Left renal pelvis (tissue), 4 donors: ENCODE data around the gene ZNF581. TPM values are rescaled to one million over a fixed set of nuclear protein-coding genes. Genes with fewer than 3 reads are reported as not detected.

Experiments used
- DNase-seq, 4 donors: peaks; one replicate each; pipeline ENCODE4 v3.0.0-alpha.2; 2013; ENCODE audit warnings: low read depth in 4 of 4, low spot score in 3 of 4
- polyA plus RNA-seq, 4 donors: library from polyadenylated mRNA; unstranded; fragments of 120-200 nt; gene quantifications; one replicate each; pipeline ENCODE4 v1.2.1, GENCODE V29; 2013; ENCODE audit not compliant: insufficient read length in 4 of 4

ZNF581 gene, protein sequence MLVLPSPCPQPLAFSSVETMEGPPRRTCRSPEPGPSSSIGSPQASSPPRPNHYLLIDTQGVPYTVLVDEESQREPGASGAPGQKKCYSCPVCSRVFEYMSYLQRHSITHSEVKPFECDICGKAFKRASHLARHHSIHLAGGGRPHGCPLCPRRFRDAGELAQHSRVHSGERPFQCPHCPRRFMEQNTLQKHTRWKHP
- polyA plus RNA-seq = 10 to 100 TPM; 19.1 to 32.4 (median 23.7) TPM

- DNase-seq = no peak
These were observed at the start of gene ZNF581 for GRCh38 chr19:55643003-55643886. TSS of gene ZNF581 (plus strand) at chr19:55643649. CDS start at chr19:55644572, 923 bp downstream.

DNA sequence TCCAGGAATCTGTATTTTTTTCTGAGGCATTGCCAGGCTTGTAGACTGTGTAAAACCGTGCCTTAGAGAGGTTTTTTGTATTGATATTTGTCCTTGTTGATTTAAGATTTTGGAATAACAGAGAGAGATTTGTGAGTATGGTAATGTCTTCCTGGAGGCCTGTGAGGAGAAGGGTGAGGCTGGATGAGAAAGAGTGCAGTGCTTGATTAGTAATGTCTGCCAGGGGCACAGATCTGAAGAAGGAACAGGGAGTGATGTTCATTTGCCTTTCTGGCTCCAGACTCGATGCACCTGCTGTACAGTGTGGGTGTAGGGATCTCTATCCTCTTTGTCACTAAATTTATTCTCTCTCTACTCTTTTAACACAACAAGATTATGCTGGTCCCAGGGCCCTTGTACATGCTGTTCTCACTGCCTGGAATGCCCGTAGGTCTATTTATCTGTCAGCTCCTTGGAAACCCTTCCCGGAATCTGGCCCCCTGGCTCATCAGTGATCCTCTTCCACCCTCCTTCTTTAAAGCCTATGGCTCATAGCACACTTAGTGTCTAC lies 48.4 kb upstream of the ZNF581 start:
- DNase-seq = no peak

GRCh38 chr19:55596304-55596703 lies 47.1 kb upstream of the ZNF581 start:
- no peak for DNase-seq

DNA sequence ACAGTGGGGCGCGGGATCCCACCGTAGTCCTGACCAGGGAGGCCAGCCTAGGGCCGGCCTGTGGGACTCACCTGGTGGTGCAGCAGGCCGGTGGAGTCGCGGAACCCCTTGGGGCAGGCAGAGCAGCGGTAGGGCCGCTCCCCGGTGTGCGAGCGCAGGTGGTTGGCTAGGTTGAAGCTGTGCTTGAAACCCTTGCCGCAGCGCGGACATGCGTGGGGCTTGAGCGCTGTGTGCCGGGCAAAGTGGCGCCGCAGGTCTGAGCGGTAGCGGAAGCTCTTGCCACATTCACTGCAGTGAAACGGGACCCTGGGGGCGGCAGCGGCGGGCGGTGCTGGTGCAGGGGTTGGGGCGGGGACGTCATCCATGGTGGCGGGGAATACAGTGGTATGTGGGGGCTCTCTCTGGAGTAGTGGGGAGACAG lies 45.9 kb upstream of the ZNF581 start:
- DNase-seq = no peak

- DNase-seq = no peak
These were observed 45.4 kb upstream of the ZNF581 start for GRCh38 chr19:55598034-55598433.

DNA sequence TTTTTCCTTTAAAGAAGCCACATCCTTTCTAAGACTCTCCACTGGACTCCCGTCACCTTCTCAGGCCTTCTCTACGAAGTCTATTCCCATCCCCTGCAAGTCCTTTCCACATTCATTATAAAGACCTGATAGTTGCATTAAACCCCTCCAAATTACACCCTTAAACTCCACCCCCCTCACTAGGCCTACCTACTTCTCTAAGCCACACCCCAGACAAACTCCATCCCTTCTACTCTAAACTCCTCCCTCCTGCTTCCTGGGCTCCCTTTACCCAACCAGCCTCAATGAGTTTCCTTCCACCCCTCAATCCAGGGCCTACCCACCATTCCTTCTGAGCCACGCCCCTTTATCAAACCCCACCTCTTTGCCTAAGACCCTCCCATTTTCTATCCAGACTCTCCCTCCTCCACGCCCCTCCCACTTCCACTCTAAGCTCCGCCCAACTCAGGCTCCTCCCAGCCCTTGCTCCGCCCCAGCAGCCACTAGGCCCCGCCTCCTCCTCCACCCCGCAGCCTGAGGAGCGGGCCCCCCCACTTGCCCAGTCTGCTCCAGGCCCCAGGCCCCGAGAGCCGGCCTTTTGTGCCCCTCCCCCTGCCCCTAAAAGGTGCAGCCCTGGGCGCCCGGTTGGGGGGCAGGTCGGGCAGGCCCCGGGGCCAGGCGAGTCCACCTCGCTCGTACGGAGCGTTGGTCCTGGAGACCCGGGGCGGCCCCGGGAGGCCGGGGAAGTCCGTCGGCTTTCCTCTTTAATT lies 44.6 kb upstream of the ZNF581 start:
- peak in 2 of 4 donors; percentile 82 to 84 for DNase-seq

- DNase-seq = peak; percentile 99 to 100 (median 99)
These were observed 44.0 kb upstream of the ZNF581 start, which contains the start of gene FIZ1 for GRCh38 chr19:55599468-55599841. TSS of gene FIZ1 (minus strand) at chr19:55599517. CDS start at chr19:55597865, 1,652 bp downstream.

GRCh38 chr19:55599842-55600661 lies 43.4 kb upstream of the ZNF581 start, which contains the start of gene ZNF524:
TSS of gene ZNF524 (plus strand) at chr19:55600288. CDS start at chr19:55602113, 1,825 bp downstream.
- peak; percentile 89 to 99 (median 92) for DNase-seq

- no peak for DNase-seq
These were observed 42.8 kb upstream of the ZNF581 start for GRCh38 chr19:55600662-55601028.

DNA sequence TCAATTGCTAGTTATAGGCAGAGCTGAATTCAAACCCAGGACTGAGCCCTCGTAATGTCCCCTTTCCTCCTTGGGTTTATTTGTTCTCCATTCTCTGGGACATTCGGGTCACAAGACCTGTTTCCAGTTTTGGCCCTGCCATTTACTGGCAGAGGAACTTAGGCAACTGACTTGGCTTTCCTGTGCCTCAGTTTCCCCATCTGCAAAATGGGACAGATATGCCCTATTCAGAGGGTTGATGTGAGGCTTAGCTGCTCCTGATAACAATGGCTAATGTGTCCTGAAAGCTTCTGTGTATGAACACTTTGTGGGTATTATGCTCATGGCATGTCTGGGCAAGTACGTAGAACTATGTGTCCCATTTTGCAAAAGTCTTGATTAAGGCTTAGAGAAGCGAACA lies 42.4 kb upstream of the ZNF581 start:
- no peak for DNase-seq

- no peak for DNase-seq
These were observed 41.1 kb upstream of the ZNF581 start for GRCh38 chr19:55602104-55603001.

- no peak for DNase-seq
These were observed 40.3 kb upstream of the ZNF581 start for GRCh38 chr19:55603115-55603514.

GRCh38 chr19:55603581-55604292 lies 39.7 kb upstream of the ZNF581 start:
- DNase-seq = no peak

DNA sequence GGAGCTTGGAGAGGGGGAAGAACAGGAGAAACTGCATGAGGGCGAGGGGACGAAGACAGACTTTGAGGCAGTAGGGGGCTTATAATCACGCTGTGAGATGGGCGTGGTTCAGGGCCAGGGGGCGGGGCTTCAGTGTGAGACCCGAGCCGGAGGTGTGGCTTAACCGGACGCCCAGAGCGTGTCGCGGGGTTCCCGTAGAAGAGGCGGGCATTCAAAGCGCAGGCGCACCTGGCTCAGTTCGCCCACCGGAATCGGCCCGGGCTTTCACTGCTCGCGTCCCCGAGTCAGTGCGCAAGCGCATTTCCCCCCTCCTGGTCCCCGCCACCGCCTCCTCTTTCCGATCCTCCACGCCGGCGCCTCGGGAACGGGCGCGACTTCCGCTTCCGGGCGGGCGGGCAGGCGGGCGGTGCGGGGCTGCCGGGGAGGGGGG lies 38.2 kb upstream of the ZNF581 start:
- peak; percentile 93 to 95 (median 94) for DNase-seq

GRCh38 chr19:55605637-55606470 lies 37.6 kb upstream of the ZNF581 start, which contains the start of gene ZNF865:
TSS of gene ZNF865 (plus strand) at chr19:55605647. CDS start at chr19:55613619, 7,972 bp downstream.
- DNase-seq = peak in 1 of 4 donors; percentile 59

DNA sequence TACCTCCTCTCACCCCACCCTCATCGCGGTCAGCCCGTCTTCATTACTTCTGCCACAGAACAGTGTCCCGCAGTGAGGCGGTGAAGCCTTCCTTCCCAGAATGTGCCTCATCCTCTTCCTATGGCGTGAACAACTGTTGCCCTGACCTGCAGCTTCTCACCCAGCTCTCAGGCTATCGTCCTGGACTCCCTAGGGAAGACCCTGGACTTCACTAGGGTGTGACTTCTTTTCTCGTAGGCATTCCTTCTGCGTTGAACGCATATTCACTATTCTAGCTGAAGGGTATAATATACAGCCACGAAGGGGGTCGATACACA lies 37.0 kb upstream of the ZNF581 start:
- DNase-seq = no peak

DNA sequence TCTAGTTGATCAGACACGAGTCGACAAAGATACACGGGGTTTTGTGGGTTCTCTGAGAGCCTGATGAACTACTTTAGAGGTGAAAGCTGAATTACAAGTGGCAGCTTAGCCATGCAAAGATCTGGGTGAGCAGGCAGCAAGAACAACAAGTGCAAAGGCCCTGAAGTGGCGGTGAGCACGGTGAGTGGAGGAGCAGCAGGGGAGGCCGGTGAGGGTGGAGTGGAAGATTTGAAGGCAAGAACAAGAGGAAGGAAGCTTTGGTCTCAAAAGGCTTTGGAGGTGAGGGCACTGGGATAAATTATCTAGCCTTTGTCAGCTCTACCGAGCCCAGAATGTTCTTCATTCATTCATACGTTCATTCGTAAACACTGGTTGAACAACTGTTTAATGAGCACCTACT lies 36.6 kb upstream of the ZNF581 start:
- no peak for DNase-seq
